Activated naive CD8-positive, alpha-beta T cell treated with anti-CD3 and anti-CD28 coated beads, Interleukin-2, amount 50 U/mL, for 16 hours (primary cell): ENCODE results near the gene CSAG2.
"Not testable (repeated sequence)": the region's sequence is repeated elsewhere in the genome, so short reads cannot be mapped to it uniquely, and the experiment has no call there.

Experiments used
- DNase-seq: peaks from one replicate; pipeline ENCODE4 v3.0.0-alpha.2; 2020; ENCODE audit warnings: low read depth, low spot score

Gene CSAG2, protein sequence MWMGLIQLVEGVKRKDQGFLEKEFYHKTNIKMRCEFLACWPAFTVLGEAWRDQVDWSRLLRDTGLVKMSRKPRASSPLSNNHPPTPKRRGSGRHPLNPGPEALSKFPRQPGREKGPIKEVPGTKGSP

DNA sequence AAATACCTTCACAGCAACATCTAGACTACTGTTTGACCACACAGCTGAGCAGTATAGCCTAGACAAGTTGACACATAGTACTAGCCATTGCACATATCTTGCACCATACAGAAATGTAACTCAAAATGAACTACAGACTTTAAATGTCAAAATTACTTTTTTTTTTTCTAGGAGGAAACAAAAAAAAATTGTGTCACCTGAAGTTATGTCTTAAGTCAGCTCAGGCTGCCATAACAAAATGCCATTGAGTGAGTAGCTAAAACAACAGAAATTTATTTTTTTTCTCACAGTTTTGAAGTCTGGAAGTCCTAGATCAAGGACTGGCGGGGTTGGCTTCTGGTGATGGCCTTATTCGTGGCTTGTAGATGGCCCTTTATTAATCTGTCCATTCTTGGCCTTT is at the start of gene CSAG2:
Gene CSAG2, minus strand, starts transcription at position 101 of the 400 bp plus-strand sequence. CDS start 161 bp downstream, outside the sequence.
- DNase-seq = not testable (repeated sequence)

GRCh38 chrX:152754871-152755270 is 45.8 kb upstream of the CSAG2 start:
- DNase-seq = not testable (repeated sequence)

DNA sequence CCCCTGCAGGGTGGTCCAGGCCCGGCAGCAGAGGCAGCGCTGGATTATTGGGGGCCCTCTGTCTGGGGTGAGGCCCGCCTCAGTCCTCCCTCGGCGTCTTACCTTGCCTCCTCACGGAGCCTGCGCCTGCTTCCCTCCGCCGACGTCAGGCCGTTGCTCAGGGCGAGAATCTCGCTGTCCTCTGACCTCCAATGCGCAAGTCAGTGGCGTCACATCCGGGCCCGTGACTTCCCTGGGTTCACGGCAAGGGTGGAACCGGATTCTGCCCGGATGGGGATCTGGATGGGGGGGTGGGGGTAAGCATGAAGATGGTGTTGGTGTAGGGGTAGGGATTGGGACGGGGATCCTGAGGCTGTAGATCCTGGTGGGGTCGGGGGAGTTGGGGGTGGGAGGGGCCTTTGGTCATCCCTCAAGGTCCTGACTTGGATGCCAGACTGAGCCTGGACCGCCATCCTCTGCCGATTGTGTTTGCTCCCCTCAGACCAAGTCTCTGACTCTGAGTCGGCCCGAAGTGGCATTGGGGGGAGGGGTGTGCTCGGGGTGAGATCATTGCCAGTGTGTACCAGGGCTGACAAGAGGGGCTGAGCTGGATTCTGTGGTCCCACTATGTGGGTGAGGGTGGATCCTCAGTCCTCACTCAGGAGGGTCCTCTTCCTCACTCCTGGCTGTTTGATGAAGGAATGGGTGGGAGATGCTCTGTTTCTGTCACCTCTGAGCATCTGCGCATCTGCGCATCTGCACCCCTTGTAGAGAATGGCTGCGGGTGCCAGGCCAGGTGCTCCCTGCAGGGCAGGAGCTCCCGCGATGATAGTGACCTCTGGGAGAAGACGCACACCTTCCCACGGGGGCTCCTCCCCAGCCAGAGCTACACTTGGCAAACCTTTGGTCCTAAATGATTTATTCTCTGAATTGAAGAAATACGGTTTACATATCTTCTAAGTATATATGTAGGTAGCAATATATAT is 44.9 kb upstream of the CSAG2 start, which contains the start of gene MAGEA2:
Gene MAGEA2, minus strand, starts transcription at position 157 of the 965 bp plus-strand sequence. CDS start 2,479 bp downstream, outside the sequence.
- not testable (repeated sequence) for DNase-seq

GRCh38 chrX:152738560-152738959 is 29.5 kb upstream of the CSAG2 start:
- DNase-seq = no peak

- DNase-seq = not testable (repeated sequence)
These were observed 27.5 kb upstream of the CSAG2 start for GRCh38 chrX:152736528-152736927.

DNA sequence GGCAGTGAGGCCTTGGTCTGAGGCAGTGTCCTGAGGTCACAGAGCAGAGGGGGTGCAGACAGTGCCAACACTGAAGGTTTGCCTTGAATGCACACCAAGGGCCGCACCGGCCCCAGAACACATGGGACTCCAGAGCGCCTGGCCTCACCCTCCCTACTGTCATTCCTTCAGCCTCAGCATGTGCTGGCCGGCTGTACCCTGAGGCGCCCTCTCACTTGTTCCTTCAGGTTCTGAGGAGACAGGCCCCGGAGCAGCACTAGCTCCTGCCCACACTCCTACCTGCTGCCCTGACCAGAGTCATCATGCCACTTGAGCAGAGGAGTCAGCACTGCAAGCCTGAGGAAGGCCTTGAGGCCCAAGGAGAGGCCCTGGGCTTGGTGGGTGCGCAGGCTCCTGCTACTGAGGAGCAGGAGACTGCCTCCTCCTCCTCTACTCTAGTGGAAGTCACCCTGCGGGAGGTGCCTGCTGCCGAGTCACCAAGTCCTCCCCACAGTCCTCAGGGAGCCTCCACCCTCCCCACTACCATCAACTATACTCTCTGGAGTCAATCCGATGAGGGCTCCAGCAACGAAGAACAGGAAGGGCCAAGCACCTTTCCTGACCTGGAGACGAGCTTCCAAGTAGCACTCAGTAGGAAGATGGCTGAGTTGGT is 26.9 kb upstream of the CSAG2 start:
- DNase-seq = no peak

- no peak for DNase-seq
These were observed 26.0 kb upstream of the CSAG2 start for GRCh38 chrX:152735101-152735500.

- DNase-seq = not testable (repeated sequence)
These were observed 25.2 kb upstream of the CSAG2 start for GRCh38 chrX:152734143-152734858.

DNA sequence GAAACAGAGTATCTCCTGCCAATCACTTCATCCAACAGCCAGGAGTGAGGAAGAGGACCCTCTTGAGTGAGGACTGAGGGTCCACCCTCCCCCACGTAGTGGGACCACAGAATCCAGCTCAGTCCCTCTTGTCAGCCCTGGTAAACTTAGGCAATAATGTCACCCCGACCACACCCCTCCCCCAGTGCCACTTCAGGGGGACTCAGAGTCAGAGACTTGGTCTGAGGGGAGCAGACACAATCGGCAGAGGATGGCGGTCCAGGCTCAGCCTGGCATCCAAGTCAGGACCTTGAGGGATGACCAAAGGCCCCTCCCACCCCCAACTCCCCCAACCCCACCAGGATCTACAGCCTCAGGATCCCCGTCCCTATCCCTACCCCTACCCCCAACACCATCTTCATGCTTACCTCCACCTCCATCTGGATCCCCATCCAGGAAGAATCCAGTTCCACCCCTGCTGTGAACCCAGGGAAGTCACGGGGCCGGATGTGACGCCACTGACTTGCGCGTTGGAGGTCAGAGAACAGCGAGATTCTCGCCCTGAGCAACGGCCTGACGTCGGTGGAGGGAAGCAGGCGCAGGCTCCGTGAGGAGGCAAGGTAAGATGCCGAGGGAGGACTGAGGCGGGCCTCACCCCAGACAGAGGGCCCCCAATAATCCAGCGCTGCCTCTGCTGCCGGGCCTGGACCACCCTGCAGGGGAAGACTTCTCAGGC is 24.3 kb upstream of the CSAG2 start, which contains the start of the genes CSAG1 and MAGEA12:
Gene CSAG1, minus strand, starts transcription at position 461 of the 715 bp plus-strand sequence. CDS start 1,261 bp downstream, outside the sequence.
Gene MAGEA12, plus strand, starts transcription at position 497 of the 715 bp plus-strand sequence. CDS start 2,405 bp downstream, outside the sequence.
- DNase-seq = no peak

GRCh38 chrX:152725409-152725808 is 16.3 kb upstream of the CSAG2 start:
- no peak for DNase-seq

DNA sequence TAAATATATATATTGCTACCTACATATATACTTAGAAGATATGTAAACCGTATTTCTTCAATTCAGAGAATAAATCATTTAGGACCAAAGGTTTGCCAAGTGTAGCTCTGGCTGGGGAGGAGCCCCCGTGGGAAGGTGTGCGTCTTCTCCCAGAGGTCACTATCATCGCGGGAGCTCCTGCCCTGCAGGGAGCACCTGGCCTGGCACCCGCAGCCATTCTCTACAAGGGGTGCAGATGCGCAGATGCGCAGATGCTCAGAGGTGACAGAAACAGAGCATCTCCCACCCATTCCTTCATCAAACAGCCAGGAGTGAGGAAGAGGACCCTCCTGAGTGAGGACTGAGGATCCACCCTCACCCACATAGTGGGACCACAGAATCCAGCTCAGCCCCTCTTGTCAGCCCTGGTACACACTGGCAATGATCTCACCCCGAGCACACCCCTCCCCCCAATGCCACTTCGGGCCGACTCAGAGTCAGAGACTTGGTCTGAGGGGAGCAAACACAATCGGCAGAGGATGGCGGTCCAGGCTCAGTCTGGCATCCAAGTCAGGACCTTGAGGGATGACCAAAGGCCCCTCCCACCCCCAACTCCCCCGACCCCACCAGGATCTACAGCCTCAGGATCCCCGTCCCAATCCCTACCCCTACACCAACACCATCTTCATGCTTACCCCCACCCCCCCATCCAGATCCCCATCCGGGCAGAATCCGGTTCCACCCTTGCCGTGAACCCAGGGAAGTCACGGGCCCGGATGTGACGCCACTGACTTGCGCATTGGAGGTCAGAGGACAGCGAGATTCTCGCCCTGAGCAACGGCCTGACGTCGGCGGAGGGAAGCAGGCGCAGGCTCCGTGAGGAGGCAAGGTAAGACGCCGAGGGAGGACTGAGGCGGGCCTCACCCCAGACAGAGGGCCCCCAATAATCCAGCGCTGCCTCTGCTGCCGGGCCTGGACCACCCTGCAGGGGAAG is 5.0 kb upstream of the CSAG2 start, which contains the start of gene MAGEA2B:
Gene MAGEA2B, plus strand, starts transcription at position 814 of the 973 bp plus-strand sequence. CDS start 2,479 bp downstream, outside the sequence.
- not testable (repeated sequence) for DNase-seq

GRCh38 chrX:152713195-152713594 is 4.1 kb upstream of the CSAG2 start:
- not testable (repeated sequence) for DNase-seq

DNA sequence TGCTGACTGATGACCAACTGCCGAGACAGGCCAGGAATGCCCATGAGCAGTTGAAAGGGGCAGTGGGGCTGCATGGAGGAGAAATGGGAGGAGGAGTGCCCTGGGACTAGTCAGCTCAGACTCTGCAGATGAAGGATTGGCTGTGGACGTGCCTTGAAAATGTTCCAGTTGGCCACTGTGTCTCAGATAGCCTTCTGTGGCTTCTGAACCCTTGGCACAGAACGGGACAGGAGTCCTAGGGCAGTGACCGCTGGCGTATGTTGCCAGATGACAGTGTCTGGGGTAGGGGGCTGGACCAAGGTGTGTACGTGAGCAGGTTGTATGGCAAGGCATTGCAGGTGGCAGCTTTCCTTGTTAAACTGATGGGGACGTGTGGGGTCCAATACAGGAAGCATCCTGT is 2.6 kb downstream of the CSAG2 start:
- not testable (repeated sequence) for DNase-seq

DNA sequence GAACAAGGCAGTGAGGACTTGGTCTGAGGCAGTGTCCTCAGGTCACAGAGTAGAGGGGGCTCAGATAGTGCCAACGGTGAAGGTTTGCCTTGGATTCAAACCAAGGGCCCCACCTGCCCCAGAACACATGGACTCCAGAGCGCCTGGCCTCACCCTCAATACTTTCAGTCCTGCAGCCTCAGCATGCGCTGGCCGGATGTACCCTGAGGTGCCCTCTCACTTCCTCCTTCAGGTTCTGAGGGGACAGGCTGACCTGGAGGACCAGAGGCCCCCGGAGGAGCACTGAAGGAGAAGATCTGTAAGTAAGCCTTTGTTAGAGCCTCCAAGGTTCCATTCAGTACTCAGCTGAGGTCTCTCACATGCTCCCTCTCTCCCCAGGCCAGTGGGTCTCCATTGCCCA is 8.7 kb downstream of the CSAG2 start:
- not testable (repeated sequence) for DNase-seq

GRCh38 chrX:152697952-152698931 is 10.8 kb downstream of the CSAG2 start, which contains the start of gene MAGEA3:
Gene MAGEA3 (plus strand): TSS chrX:152698794. CDS start chrX:152700833, 2,039 bp downstream.
- DNase-seq = not testable (repeated sequence)

GRCh38 chrX:152681012-152681411 is 28.1 kb downstream of the CSAG2 start:
- DNase-seq = not testable (repeated sequence)

DNA sequence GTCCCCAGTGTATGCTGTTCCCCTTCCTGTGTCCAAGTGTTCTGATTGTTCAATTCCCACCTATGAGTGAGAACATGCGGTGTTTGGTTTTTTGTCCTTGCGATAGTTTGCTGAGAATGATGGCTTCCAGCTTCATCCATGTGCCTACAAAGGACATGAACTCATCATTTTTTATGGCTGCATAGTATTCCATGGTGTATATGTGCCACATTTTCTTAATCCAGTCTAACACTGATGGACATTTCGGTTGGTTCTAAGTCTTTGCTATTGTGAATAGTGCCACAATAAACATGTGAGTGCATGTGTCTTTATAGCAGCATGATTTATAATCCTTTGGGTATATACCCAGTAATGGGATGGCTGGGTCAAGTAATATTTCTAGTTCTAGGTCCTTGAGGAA is 34.4 kb downstream of the CSAG2 start:
- not testable (repeated sequence) for DNase-seq

GRCh38 chrX:152674135-152674534 is 34.9 kb downstream of the CSAG2 start:
- DNase-seq = no peak
